Measurements from ENCODE around the gene ZC3H15.

GRCh38 chr2:186445506-186445905 is 40.6 kb upstream of the ZC3H15 start:
- TF ChIP-seq CTCF (IDR thresholded peaks at IDR 0.05; ENCODE audit: low read depth, low read length, poor library complexity, severe bottlenecking): no peak
- no peak for TF ChIP-seq EZH2phosphoT487 (IDR thresholded peaks at IDR 0.05; ENCODE audit: borderline replicate concordance, low read length)
